HepG2 (cell line): ENCODE results near the gene ACSL1. TPM values are rescaled to one million over a fixed set of nuclear protein-coding genes. Genes with fewer than 3 reads are reported as not detected.
A peak's percentile ranks its signal among the peaks of the same experiment; 100 is the strongest.

Source experiments
- CBX2 ChIP-seq, 2 experiments: fragments of 200-600 bp in 1 of 2; sonication (generic); formaldehyde crosslinking in 1 of 2; IDR thresholded peaks; 2 replicates each; pipeline versions ENCODE4 v1.7.0 to v1.8.1; 2018 to 2022; ENCODE audit warnings: low read depth in 2 of 2, low read length in 1 of 2, mild to moderate bottlenecking in 1 of 2, missing genetic modification reagents in 1 of 2
- FOXO1 ChIP-seq: sonication (generic); formaldehyde crosslinking; IDR thresholded peaks from 2 replicates; pipeline ENCODE4 v1.4.0; 2020; ENCODE audit warnings: missing genetic modification reagents
- JDP2 ChIP-seq: sonication (generic); formaldehyde crosslinking; IDR thresholded peaks from 2 replicates; pipeline ENCODE4 v1.8.1; 2022; ENCODE audit warnings: missing genetic modification reagents, borderline replicate concordance
- KDM2A ChIP-seq: sonication (generic); formaldehyde crosslinking; IDR thresholded peaks from 2 replicates; pipeline ENCODE4 v1.4.0; 2020; ENCODE audit warnings: low read depth, missing genetic modification reagents, borderline replicate concordance
- NFRKB ChIP-seq: fragments of 450-650 bp; IDR thresholded peaks from 2 replicates; pipeline ENCODE4 v1.6.1; 2017
- NR2F2 ChIP-seq: IDR thresholded peaks from 2 replicates; pipeline ENCODE4 v1.6.1; 2012; ENCODE audit warnings: low read depth, inconsistent platforms, borderline replicate concordance
- RFXANK ChIP-seq: IDR thresholded peaks from 2 replicates; pipeline ENCODE4 v1.6.1; 2016
- TEAD2 ChIP-seq: sonication (generic); formaldehyde crosslinking; IDR thresholded peaks from 2 replicates; pipeline ENCODE4 v1.9.0; 2021; ENCODE audit warnings: missing genetic modification reagents
- TFDP1 ChIP-seq: IDR thresholded peaks from 2 replicates; pipeline ENCODE4 v1.6.1; 2016; ENCODE audit warnings: missing compliant biosample characterization, missing genetic modification reagents, borderline replicate concordance
- TMF1 ChIP-seq: sonication (generic); formaldehyde crosslinking; IDR thresholded peaks from 2 replicates; pipeline ENCODE4 v1.8.1; 2022; ENCODE audit warnings: low read depth, missing genetic modification reagents
- ZBTB33 ChIP-seq: sonication (generic); formaldehyde crosslinking; IDR thresholded peaks from 2 replicates; pipeline ENCODE4 v1.4.0; 2020; ENCODE audit warnings: missing genetic modification reagents
- ZBTB49 ChIP-seq: sonication (generic); formaldehyde crosslinking; IDR thresholded peaks from 2 replicates; pipeline ENCODE4 v1.4.0; 2020; ENCODE audit warnings: missing genetic modification reagents, borderline replicate concordance
- ZFP37 ChIP-seq: sonication (generic); formaldehyde crosslinking; IDR thresholded peaks from 2 replicates; pipeline ENCODE4 v1.4.0; 2020; ENCODE audit warnings: missing genetic modification reagents, borderline replicate concordance
- ZNF576 ChIP-seq: sonication (generic); formaldehyde crosslinking; IDR thresholded peaks from 2 replicates; pipeline ENCODE4 v1.4.0; 2020; ENCODE audit warnings: mild to moderate bottlenecking, missing genetic modification reagents
- ZNF609 ChIP-seq: sonication (generic); formaldehyde crosslinking; IDR thresholded peaks from 2 replicates; pipeline ENCODE4 v1.4.0; 2020; ENCODE audit warnings: mild to moderate bottlenecking, missing genetic modification reagents, borderline replicate concordance
- polyA plus RNA-seq, 8 experiments: library from polyadenylated mRNA; depleted of rRNA in 3 of 8; stranded (reverse) in 7 of 8; unstranded in 1 of 8; fragments of >200 nt; fragmentation: Illumina TruSeq in 4 of 8; extraction: Trizol in 4 of 8; gene quantifications; 2 replicates each; pipeline versions ENCODE4 v1.2.1 to v1.2.3, GENCODE V29; 2011 to 2016; ENCODE audit warnings: low read depth in 4 of 8, missing spikeins in 1 of 8, mixed read lengths in 1 of 8; ENCODE audit not compliant: insufficient read depth in 1 of 8
- total RNA-seq, 5 experiments: library from RNA; depleted of rRNA; stranded (reverse); fragments of >200 nt; fragmentation: Illumina TruSeq; extraction: Trizol; gene quantifications; 2 replicates each; pipeline ENCODE4 v1.2.3, GENCODE V29; 2016; ENCODE audit warnings: low read depth in 1 of 5

ACSL1 gene
- total and polyA plus RNA-seq, 2 of the 13 experiments (the other 11 are each of a cell fraction or from before 2014, with no cell fraction given) = 10.0 to 29.8 TPM

GRCh38 chr4:184733654-184734524, 91.9 kb downstream of the ACSL1 start, which contains the start of gene CENPU (continued):
- TF ChIP-seq TFDP1 (CRISPR knock-in tag) = peak; percentile 99
- TF ChIP-seq ZBTB49 (CRISPR knock-in tag) = peak; percentile 67; the same call in 1 of the 2 replicates
- TF ChIP-seq TEAD2 (CRISPR knock-in tag) = no peak
- peak; percentile 92 for TF ChIP-seq KDM2A (CRISPR knock-in tag)
- peak; percentile 73; the same call in 1 of the 2 replicates for TF ChIP-seq ZNF609
- peak; percentile 56; the same call in 1 of the 2 replicates for TF ChIP-seq ZNF576 (CRISPR knock-in tag)
- no peak for TF ChIP-seq CBX2 (IDR thresholded peaks at IDR 0.05; ENCODE audit: low read depth, low read length)
- TF ChIP-seq CBX2 (CRISPR knock-in tag; IDR thresholded peaks at IDR 0.05; ENCODE audit: low read depth) = peak; percentile 38; the same call in 1 of the 2 replicates
- no peak; the same call in 1 of the 2 replicates for TF ChIP-seq JDP2
- 0 out of 2 replicates have a peak, but pooled peaks have one; percentile 38 for TF ChIP-seq ZFP37 (CRISPR knock-in tag)
- TF ChIP-seq ZBTB33 (CRISPR knock-in tag) = peak; percentile 75
- no peak for TF ChIP-seq NFRKB
- TF ChIP-seq FOXO1 (CRISPR knock-in tag) = peak; percentile 92
- TF ChIP-seq NR2F2 = no peak; the same call in 1 of the 2 replicates
- TF ChIP-seq RFXANK (CRISPR knock-in tag) = peak; percentile 90
- no peak; the same call in 1 of the 2 replicates for TF ChIP-seq TMF1
